Stimulated activated CD4-positive, alpha-beta T cell treated with anti-CD3 and anti-CD28 coated beads, Interleukin-1b, Interleukin-23, amount 100 ng/mL, for 1 hour (primary cell): Measurements from ENCODE around the gene PHF21B.

Source experiments
- DNase-seq, 2 donors: peaks; one replicate each; pipeline ENCODE4 v3.0.0-alpha.2; 2020; ENCODE audit warnings: low read depth in 2 of 2

Gene PHF21B

DNA sequence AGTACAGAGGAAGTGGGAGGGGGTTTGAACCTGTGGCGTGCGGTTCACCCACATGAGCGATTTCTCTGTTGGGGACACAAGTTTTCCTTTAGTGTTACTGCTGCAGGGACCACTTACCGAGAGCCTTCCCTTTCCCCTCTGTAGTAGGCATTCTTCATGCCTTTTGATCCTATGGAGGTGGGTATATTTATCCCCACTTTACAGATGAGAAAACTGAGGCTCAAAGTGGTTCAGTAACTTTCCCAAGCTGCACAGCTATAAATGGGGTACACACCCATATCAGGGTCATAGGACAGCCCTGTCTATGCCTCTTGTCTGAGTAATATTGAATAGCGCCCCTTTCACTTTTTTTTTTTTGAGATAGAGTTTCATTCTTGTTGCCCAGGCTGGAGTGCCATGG lies 3.3 kb upstream of the PHF21B start:
- DNase-seq, result no peak

GRCh38 chr22:45010532-45010900 lies 711 bp upstream of the PHF21B start:
- DNase-seq, result no peak

DNA sequence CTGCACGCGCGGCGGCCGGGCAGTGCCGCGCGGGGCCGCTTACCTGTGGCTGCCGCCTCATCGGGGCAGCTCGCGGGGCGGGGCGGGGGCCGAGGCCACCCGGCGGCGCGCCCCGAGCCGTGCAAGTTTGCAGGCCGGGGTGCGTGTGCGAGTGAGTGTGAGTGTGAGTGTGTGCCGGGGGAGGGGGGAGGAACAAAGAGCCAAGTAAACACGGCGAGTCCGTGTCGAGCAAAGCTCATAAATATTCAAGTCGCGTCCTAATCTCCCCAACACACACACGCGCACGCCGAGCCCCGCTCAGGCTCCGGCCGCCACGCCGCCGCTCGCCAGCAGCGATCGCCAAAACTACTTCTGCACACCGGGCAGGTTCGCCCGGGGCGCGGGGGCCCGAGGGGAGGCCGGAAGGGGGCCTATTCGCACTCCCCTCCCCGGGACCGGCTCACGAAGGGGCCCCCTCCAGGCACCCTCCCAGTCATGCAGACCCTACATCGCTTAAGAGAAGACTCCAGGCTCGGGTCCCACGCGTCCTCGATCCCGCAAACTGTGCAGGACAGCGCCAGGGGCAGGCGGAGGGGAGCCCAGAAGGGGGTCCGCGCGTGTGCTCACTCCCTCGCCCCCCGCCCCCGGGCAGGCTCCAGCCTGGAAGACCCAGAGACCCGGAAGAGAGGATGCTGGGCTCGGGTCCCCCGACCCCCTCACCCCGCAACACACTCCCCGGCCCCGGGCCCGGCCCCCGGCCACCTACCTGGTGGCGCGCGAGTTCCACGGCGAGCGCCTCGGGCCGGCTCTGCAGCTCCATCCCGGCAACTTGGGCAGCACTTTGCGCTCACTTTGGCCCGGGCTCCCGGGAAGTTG lies 827 bp downstream of the PHF21B start:
- no peak for DNase-seq

DNA sequence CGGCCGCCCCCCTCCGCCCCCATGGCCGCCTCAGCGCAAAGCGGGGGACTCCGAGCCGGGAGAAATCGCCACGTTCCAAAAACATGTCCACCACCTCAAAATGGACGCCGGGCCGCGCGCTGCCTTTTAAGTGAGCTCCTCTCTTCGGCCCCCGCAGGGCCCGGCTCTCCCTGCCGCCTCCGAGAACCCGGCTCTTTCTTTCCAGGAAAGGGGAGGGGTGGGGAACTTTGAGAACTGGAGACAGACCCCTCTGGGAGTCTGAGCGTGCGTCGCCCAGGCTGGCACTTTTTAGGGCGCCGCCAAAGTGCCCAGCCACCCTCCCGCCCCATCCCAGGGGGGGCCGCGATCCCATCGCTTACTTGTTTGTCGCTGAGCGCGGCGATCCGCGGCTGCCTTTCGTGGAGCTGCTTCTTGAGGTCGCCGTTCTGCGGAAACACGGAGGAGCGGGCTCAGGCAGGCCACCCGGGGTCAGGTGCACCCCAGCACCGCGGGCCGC lies 1.6 kb downstream of the PHF21B start:
- DNase-seq, result no peak

- DNase-seq, result no peak
Observed at GRCh38 chr22:45007391-45008185, 2.2 kb downstream of the PHF21B start.

DNA sequence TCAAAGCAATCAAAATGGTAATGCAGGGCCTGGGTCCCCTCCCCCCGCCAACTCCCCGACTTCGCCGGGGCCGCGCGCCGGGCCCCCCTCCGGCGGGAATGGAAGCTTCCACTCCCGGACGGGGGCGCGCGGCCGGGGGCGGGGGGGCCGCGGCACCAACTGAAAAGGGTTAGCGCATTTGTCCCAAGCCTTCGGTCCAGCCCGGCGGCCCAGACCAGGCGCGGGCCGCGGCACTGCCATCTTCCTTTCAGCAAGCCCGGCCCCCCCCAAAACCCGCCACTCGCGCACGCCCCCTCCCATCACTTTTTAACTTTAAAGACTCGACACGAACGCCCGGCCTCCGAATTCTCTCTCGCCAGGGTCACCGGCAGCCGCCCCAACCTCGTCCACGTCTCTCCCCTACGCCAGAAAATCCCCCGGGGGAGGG lies 2.8 kb downstream of the PHF21B start:
- DNase-seq, result no peak

DNA sequence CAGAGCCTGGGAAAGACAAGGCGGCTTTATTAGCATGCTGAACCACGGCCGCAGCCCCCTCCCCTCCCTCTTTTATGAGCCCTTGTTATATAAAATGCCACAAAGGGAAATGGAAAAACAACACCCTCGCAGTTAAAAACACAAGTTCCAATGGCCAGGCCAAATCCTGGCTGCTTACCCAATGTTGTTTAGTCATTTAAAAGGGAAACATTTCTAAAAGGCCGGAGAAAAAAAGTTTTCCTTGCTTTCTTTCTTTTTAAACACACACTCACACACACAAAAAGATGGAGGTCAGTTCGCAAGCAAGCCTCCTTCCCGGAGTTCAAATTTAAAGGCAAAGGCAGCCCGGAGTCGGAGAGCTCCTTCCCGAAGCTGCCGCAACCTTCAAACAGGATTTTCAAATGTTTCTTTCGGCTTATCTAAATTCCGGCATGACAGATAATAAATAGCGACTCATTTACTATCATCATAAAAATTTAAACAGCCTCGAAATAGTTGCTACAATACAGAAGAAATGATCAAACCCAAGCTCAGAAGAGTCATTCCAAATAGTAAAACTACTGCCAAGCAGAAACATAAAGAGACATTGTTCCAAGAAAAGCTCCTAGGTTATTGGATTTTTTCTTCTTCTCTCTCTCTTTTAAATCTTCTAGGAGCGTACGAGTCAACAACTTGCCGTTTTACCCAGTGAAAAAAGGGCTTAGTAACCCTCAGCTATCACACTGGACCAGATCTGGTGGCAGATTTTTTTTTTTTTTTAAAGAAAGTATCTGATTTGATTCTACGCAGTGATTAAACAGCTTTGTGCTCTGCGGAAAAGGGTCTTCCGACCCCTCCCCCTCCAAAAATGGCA lies 3.5 kb downstream of the PHF21B start:
- DNase-seq, result no peak

GRCh38 chr22:45001653-45002052 lies 8.2 kb downstream of the PHF21B start:
- no peak for DNase-seq

DNA sequence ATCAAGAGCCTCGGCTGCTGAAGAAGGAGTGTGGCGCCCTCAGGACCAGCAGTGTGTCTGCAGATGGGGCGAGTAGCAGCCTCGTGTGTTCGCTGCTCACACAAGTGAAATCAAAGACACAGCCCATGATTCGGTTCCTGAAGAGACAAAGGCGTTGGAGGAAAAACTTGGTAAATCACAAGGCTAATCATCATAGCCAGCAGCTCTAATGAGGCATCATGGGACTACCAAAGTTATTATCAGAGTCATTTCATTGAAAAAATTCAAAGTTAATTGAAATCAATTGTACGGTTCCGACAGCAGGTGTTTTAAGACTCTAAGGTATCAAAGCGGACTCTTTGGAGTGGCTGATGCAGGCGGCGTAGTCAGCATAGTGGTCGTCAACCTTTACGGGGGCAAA lies 9.5 kb downstream of the PHF21B start:
- DNase-seq, result no peak

GRCh38 chr22:44999687-45000086 lies 10.1 kb downstream of the PHF21B start:
- DNase-seq, result no peak

GRCh38 chr22:44999231-44999630 lies 10.6 kb downstream of the PHF21B start:
- DNase-seq, result no peak

GRCh38 chr22:44998296-44998695 lies 11.5 kb downstream of the PHF21B start:
- no peak for DNase-seq

DNA sequence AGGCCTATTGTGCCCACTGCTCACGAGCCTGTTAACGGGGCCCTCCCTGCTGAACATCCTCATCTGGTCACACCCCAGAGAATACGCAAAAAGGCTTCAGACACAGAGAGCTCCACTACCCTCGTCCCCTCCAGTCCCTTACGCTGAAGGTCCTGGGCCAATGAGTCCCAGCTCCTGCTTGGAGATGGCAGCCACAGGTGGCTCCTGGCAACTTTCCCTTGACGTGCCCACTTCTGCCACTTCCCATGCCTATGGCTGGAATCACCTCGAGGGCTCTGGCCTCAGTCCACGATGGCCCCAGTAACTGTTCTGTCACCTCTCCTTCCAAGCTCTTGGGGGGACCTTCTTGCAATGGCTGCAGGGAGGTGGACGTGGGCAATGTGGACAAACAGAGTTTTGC lies 12.7 kb downstream of the PHF21B start:
- no peak for DNase-seq

GRCh38 chr22:44996648-44997047 lies 13.2 kb downstream of the PHF21B start:
- no peak for DNase-seq

- DNase-seq, result no peak
Observed at GRCh38 chr22:44996120-44996519, 13.7 kb downstream of the PHF21B start.

DNA sequence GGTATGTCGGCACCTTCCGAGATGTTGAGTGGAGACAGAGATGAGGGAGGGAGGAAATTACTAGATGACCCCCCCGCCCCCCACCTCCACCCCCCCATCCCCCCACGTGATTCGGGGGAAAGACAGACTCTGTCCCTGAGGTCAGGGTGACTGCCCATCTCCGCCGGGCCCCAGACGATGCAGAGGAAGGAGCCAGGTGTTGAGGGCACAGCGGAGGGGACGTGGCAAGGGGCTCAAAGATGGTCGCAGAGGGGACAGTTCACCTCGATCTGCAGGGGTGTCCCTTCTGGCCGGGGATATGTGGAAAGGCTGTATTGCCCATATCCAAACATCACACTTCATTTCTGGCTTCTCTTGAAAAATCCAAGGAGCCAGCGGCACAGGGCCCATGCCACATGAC lies 14.1 kb downstream of the PHF21B start:
- DNase-seq, result no peak

- DNase-seq, result no peak
Observed at GRCh38 chr22:44995105-44995514, 14.7 kb downstream of the PHF21B start.

GRCh38 chr22:44994399-44995104 lies 15.3 kb downstream of the PHF21B start:
- DNase-seq, result no peak

DNA sequence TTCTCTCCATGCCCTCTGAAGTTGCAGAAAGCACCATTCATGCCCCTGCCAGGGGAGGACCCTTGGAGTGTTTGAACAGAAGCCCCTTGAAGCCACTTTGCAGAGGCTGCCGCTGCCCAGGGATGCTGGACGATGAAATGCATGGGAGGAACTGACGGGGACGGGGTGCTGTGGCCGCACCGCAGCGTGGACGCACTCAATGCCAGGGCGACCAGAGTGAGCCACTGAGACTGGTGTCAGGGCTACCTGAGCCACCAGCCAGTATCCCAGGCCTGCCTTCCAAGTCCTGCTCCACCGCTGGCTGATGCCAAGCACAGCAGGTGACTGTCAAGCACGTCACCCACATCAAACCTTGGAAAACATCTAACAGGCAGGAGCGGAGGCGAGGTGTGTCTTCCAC lies 17.6 kb downstream of the PHF21B start:
- no peak for DNase-seq

GRCh38 chr22:44991218-44991617 lies 18.6 kb downstream of the PHF21B start:
- DNase-seq, result no peak

DNA sequence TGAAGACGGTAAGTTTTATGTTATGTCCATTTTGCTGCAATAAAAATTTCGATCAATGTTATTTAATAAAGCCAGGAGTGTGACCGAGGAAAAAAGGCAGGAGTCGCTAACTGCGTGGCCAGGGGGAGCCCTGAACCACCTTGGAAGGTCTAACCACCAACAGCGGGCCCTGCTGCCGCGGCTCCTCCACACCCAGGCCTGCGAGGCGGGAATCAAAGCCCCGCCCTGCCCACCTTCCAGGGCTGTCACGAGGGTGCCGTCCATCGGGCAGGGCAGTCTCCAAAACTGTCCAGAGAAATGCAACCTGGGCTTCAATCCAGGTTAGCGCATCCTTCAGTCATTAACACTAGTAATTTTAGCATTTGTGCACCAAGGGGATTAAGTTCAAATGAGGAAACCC lies 19.0 kb downstream of the PHF21B start:
- DNase-seq, result no peak
